Heart right ventricle (tissue), 16 donors: Measurements from ENCODE around the gene FRAT1. TPM values are rescaled to one million over a fixed set of nuclear protein-coding genes. Genes with fewer than 3 reads are reported as not detected.

Experiments
- ATAC-seq, 8 donors: fragments of 200-7000 bp; cut with Tn5 transposase; one replicate each; pipeline ENCODE4 v1.9.1; 2020; ENCODE audit warnings: mild to moderate bottlenecking in 8 of 8, moderate library complexity in 8 of 8, moderate number of reproducible peaks in 1 of 8
- DNase-seq, 2 donors: peaks; one replicate each; pipeline ENCODE4 v3.0.0-alpha.2; 2020
- H3K27ac ChIP-seq, 10 donors: fragments of 200-600 bp; sonication (generic) in 2 of 10; one replicate each; pipeline versions ENCODE4 v1.5.0 to v1.8.0; 2020 to 2022; ENCODE audit warnings: mild to moderate bottlenecking in 3 of 10
- H3K27me3 ChIP-seq, 7 donors: fragments of 200-600 bp; one replicate each; pipeline ENCODE4 v1.8.0; 2021 to 2022; ENCODE audit warnings: mild to moderate bottlenecking in 2 of 7
- H3K36me3 ChIP-seq, 9 donors: fragments of 200-600 bp; sonication (generic) in 1 of 9; one replicate each; pipeline versions ENCODE4 v1.5.0 to v1.8.0; 2020 to 2022; ENCODE audit warnings: mild to moderate bottlenecking in 2 of 9
- H3K4me1 ChIP-seq, 9 donors: fragments of 200-600 bp; sonication (generic) in 1 of 9; one replicate each; pipeline versions ENCODE4 v1.5.0 to v1.8.0; 2020 to 2022; ENCODE audit warnings: mild to moderate bottlenecking in 4 of 9
- H3K4me3 ChIP-seq, 10 donors: fragments of 200-600 bp; sonication (generic) in 2 of 10; one replicate each; pipeline versions ENCODE4 v1.5.0 to v1.8.0; 2020 to 2022; ENCODE audit warnings: mild to moderate bottlenecking in 7 of 10, moderate library complexity in 2 of 10
- H3K9me3 ChIP-seq, 11 donors: fragments of 200-600 bp in 10 of 11; sonication (generic) in 2 of 11; one replicate each; pipeline versions ENCODE4 v1.5.0 to v1.8.0; 2013 to 2022; ENCODE audit warnings: mild to moderate bottlenecking in 2 of 11, control low read depth in 1 of 11, moderate library complexity in 1 of 11
- WGBS, 2 donors: extraction: QIAGEN DNeasy Blood & Tissue Kit; methylation state at CpG; one replicate each; pipeline ENCODE4 v1.1.7; 2013; ENCODE audit warnings: inconsistent platforms in 1 of 2; 5-methylcytosine and 5-hydroxymethylcytosine counted together
- intact Hi-C, 10 donors: fragments of 100-400 bp; cut with DNase I; formaldehyde crosslinking; loops; one replicate each; pipeline versions ENCODE4 v1.11.1 to v1.14.2; 2022
- polyA plus RNA-seq, 2 donors: library from polyadenylated mRNA; stranded (reverse); fragments of 200-250 nt; gene quantifications; one replicate each; pipeline ENCODE4 v1.2.3, GENCODE V29; 2013
- total RNA-seq, 10 donors: library from RNA; stranded (reverse); fragmentation: NEBNext Ultra II Directional in 3 of 10; extraction: Animal tissue kit (Norgen Biotek cat#: 25700) in 3 of 10; gene quantifications; one replicate each; pipeline versions ENCODE4 v1.2.1 to v1.2.4, GENCODE V29; 2021 to 2023
- TF ChIP-seq, protein P1 (sequence below), 9 donors: fragments of 200-600 bp; sonication (generic) in 2 of 9; IDR thresholded peaks; one replicate each; pipeline versions ENCODE4 v1.5.0 to v1.8.0; 2021 to 2022; ENCODE audit warnings: antibody characterized with exemption in 9 of 9, mild to moderate bottlenecking in 5 of 9, moderate library complexity in 1 of 9
- donor health status: Arrhythmogenic right ventricular cardiomyopathy.
- donor health status: ischemic (EF 13 %, LVEDD 7.1; RV severe dilation, severe dysfunction).
- donor health status: healthy with polysubstance abuse.
- donor health status: DM: no; HTN: yes; CAD: no.
- donor health status: DM: no; HTN: no; CAD: no.
- donor health status: ischemic (EF 25% LVEDD 6.9; RV normal size, moderate dysfunction).
- donor health status: ischemic (EF 25% LVEDD 5.7; RV mildly dilated, moderate dysfunction).
- donor health status: healthy.
- donor health status: DM: yes; HTN: yes; CAD: no.
- donor health status: Ischemic cardiomyopathy.
- donor health status: ischemic (EF 35%, LVEDD 5.7; RV mildly dilated, moderate dysfunction).
- donor health status: nonischemic (EF 11% LVEDD 7.7; RV severe dilation, severe dysfunction).
- donor health status: DM: yes; HTN: yes; CAD: no.
- donor health status: PGD.
- donor health status: ischemic (EF 29% LVEDD 5.4; RV normal size, mild dysfunction).
- donor health status: nonischemic (EF 23%, LVEDD 6.1; RV moderate dilation, normal function).

The FRAT1 gene
- total and polyA plus RNA-seq, 12 donors: 1.3 to 6.6 (median 3.0) TPM

DNA sequence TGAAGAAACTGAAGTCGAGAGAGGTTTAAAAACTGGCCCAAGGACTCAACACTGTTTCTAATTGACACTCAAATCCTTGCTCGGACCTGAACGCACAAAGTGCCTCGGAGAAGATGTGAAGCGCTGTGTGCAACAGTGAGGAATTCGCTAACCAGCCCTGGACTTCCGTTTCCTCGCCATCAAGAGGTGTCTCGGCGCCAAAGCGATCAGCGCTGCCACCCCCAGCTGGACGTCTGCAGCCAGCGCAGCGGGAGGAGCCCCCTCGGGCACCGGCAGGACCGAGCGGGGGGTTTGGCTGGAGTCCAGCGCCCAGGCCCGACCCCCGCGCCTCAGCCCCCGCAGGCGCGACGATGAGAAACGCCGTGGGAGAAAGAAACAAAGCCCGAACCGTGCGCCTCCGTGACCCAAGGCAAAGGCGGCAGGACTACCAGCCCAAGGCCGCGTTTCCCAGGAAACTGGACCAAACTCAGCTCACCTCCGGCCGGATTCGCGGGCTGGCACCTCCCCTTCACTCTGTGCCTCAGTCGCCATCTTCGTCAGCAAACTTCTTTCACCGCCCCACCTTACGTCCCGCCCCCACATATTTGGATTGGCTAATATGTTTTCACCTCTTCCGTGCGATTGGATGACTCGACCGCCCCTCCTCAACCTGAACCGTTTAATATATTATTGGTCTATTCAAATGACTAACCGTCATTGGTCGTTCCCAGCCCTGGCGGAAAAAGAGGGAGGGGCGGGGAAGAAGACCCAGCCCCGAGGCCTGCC lies 26.8 kb upstream of the FRAT1 start, which contains the start of gene ARHGAP19:
ARHGAP19 (minus strand) TSS at position 541 of the 765 bp plus-strand sequence; CDS start at position 531, 10 bp downstream.
- TF ChIP-seq, protein P1, sequence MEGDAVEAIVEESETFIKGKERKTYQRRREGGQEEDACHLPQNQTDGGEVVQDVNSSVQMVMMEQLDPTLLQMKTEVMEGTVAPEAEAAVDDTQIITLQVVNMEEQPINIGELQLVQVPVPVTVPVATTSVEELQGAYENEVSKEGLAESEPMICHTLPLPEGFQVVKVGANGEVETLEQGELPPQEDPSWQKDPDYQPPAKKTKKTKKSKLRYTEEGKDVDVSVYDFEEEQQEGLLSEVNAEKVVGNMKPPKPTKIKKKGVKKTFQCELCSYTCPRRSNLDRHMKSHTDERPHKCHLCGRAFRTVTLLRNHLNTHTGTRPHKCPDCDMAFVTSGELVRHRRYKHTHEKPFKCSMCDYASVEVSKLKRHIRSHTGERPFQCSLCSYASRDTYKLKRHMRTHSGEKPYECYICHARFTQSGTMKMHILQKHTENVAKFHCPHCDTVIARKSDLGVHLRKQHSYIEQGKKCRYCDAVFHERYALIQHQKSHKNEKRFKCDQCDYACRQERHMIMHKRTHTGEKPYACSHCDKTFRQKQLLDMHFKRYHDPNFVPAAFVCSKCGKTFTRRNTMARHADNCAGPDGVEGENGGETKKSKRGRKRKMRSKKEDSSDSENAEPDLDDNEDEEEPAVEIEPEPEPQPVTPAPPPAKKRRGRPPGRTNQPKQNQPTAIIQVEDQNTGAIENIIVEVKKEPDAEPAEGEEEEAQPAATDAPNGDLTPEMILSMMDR (IDR thresholded peaks at IDR 0.05): peak in 3 of 9 donors; percentile 18 to 33 (median 22)
- H3K4me3 ChIP-seq: peak within 1 kb of the TSS; percentile 57 to 97 (median 90)
- H3K27ac ChIP-seq: peak within 1 kb of the TSS; percentile 73 to 97 (median 94)
- ATAC-seq: peak; percentile 99 to 100 (median 100)
- WGBS, 2 donors: 0% methylated on average over 55 of the region's 55 CpGs
- H3K36me3 ChIP-seq: peaks cover 0 to 11% (median 3%) of the 10 kb centered on the region in 9 donors
- peak; percentile 89 to 98 for DNase-seq
- H3K4me1 ChIP-seq: peaks cover 0 to 14% (median 9%) of the 10 kb centered on the region in 9 donors
- intact Hi-C loops: loop anchor here in 6 of 10 donors (1.0 to 5.0 kb wide), 4 partner anchors 35 to 45 kb away; partner anchors contain the start of gene FRAT2 (in 3 of the 6)
- H3K27me3 ChIP-seq: no peaks in the 10 kb centered on the region
- no peaks in the 10 kb centered on the region for H3K9me3 ChIP-seq

DNA sequence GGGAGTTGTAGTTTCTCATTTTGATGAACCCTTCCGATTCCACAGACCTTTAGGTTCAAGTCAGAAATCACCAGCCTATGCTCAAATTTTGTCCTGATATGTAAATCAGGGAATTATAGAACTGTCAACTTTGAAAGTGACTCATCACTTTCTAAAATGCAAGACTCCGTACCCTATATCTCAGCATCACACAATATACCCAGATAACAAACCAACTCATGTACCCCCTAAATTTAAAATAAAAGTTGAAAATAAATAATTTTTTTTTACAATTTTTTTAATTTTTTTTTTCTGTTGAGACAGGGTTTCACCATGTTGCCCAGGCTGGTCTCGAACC lies 26.2 kb upstream of the FRAT1 start:
- H3K36me3 ChIP-seq: peaks cover 0 to 5% (median 0%) of the 10 kb centered on the region in 9 donors
- DNase-seq (no peak), ATAC-seq (no peak)
- TF ChIP-seq, protein P1 (IDR thresholded peaks at IDR 0.05): no peak
- H3K27ac ChIP-seq: no peak overlapping the region
- 58 to 60% methylated on average over 3 of the region's 3 CpGs for WGBS, 2 donors
- peak overlapping the region in 5 of 10 donors; percentile 86 to 96 (median 94) for H3K4me3 ChIP-seq
- H3K27me3 ChIP-seq: no peaks in the 10 kb centered on the region
- no peaks in the 10 kb centered on the region for H3K9me3 ChIP-seq
- H3K4me1 ChIP-seq: peaks cover 0 to 14% (median 9%) of the 10 kb centered on the region in 9 donors
- intact Hi-C loops: loop anchor here in 6 of 10 donors (1.0 to 5.0 kb wide), 4 partner anchors 34 to 44 kb away; partner anchors contain the start of gene FRAT2 (in 3 of the 6)

DNA sequence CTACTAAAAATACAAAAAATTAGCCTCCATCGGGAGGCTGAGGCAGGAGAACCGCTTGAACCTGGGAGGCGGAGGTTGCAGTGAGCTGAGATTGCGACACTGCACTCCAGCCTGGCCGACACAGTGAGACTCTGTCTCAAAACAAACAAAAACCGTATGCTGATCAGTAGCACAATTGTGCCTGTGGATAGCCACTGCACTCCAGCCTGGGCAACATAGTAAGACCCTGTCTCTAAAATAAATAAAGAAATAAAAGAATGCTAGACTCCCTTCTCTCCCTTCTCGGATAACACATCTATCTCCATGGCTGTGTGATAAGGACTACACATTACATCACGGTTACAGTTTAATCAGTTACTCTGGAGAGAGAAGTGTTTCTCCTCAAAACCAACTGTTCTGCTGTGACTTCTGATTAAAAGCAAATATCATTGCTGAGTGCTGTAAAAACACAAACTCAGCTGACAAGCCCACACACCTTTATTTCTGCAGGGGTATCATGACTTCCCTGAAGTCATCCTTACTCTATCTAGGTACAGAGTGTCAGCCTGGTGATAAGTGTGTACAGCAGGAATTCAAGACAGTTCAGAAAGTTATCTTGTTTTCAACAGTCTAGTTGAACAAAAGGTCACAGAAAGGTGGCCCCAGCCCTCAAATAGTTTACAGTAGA lies 21.4 kb upstream of the FRAT1 start:
- Histone ChIP-seq H3K27me3 (no peaks in the 10 kb centered on the region), H3K36me3 (no peaks in the 10 kb centered on the region), H3K27ac (no peak overlapping the region), H3K4me1 (peaks cover 0 to 4% (median 0%) of the 10 kb centered on the region in 9 donors), H3K9me3 (no peaks in the 10 kb centered on the region), H3K4me3 (no peak overlapping the region)
- DNase-seq (no peak), ATAC-seq (peak in 1 of 8 donors; percentile 44)
- WGBS, 2 donors: 64 to 69% methylated on average over 8 of the region's 8 CpGs
- TF ChIP-seq, protein P1 (IDR thresholded peaks at IDR 0.05): no peak
- intact Hi-C loops: no loop called here

DNA sequence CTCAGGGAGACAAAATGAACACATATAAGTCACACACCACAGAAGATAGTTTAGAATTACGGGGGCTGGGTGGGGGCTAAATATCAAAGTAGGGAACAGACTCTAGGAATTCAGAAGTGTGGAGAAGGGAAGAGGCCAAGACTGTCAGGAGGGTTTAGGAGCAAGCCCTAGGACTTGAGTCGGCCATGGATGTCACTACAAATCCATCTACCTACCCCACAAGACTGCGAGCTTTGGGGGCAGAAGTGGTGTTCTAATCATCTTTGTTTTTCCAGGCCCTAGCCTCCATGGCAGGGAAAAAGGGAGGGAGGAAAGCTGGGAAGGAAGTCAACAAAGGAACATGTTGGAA lies 20.9 kb upstream of the FRAT1 start:
- 54 to 71% methylated on average over 3 of the region's 3 CpGs for WGBS, 2 donors
- DNase-seq: no peak
- no peaks in the 10 kb centered on the region for H3K4me1 ChIP-seq
- H3K27ac ChIP-seq: no peak overlapping the region
- ATAC-seq: no peak
- intact Hi-C loops: no loop called here
- no peak overlapping the region for H3K4me3 ChIP-seq
- TF ChIP-seq, protein P1 (IDR thresholded peaks at IDR 0.05): no peak
- no peaks in the 10 kb centered on the region for H3K36me3 ChIP-seq
- no peaks in the 10 kb centered on the region for H3K27me3 ChIP-seq
- H3K9me3 ChIP-seq: no peaks in the 10 kb centered on the region
